ENCODE results near the gene OR10A6.

The OR10A6 gene

DNA sequence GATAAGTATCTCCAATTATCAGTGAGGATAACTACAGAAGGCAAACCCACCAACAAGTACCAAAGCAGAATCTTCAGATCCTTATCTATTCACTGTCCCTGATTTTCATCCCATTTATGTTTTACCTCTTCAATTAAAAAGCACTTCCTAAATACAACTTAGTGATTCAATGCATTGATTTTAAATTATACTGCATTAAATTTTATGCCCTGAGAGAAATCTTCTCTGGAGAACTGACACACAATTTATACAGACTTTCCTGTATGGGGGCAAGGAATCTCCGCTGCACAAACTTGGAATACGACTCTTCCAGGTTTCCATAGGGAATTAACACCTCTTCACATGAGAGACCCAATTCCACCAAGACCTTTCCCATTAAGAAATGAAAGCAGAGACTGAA lies 10.5 kb upstream of the OR10A6 start, which contains the start of gene OR10A3:
Gene OR10A3, minus strand, starts transcription at position 101 of the 400 bp plus-strand sequence. CDS start 2,188 bp downstream, outside the sequence.
- Histone ChIP-seq H3K27me3 (ENCODE audit: control insufficient read depth, insufficient read depth, low read length) (no peaks in the 10 kb centered on the region), H3K9me3 (ENCODE audit: control insufficient read depth, low read length) (no peaks in the 10 kb centered on the region), H3K4me3 (ENCODE audit: low read depth, low read length) (no peak within 1 kb of the TSS), H3K79me2 (no peaks in the 10 kb centered on the region), H3K9ac (no peak within 1 kb of the TSS), H3K4me1 (no peaks in the 10 kb centered on the region), H3K36me3 (ENCODE audit: control insufficient read depth, insufficient read depth, low read length) (no peaks in the 10 kb centered on the region), H3K27ac (no peak within 1 kb of the TSS), H3K4me2 (ENCODE audit: low read length) (no peak within 1 kb of the TSS), H2AFZ (no peak within 1 kb of the TSS)
- TF ChIP-seq, protein P1, sequence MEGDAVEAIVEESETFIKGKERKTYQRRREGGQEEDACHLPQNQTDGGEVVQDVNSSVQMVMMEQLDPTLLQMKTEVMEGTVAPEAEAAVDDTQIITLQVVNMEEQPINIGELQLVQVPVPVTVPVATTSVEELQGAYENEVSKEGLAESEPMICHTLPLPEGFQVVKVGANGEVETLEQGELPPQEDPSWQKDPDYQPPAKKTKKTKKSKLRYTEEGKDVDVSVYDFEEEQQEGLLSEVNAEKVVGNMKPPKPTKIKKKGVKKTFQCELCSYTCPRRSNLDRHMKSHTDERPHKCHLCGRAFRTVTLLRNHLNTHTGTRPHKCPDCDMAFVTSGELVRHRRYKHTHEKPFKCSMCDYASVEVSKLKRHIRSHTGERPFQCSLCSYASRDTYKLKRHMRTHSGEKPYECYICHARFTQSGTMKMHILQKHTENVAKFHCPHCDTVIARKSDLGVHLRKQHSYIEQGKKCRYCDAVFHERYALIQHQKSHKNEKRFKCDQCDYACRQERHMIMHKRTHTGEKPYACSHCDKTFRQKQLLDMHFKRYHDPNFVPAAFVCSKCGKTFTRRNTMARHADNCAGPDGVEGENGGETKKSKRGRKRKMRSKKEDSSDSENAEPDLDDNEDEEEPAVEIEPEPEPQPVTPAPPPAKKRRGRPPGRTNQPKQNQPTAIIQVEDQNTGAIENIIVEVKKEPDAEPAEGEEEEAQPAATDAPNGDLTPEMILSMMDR (IDR thresholded peaks at IDR 0.05), result no peak

DNA sequence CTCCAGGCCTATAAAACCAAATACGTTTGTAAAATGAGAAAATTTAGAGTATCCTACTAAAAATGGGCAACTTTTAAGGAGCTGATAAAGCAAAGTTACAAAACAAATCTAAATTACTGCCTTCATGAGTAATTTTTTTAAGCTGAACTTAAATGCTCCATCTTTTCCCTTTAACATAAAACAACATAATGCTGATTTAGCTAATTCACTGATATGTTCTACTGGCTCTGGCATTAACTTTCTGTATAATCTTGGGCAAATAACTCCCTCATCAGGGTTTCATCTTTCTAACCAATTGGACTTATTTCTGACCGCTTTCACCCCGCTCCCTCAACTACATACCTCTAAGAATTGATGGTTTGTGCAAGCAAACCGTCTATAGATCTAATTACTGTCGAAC lies 10.1 kb upstream of the OR10A6 start:
- TF ChIP-seq, protein P1 (IDR thresholded peaks at IDR 0.05), result no peak

GRCh38 chr11:7936615-7937014 lies 5.5 kb upstream of the OR10A6 start:
- no peak overlapping the region for H3K4me3 ChIP-seq (ENCODE audit: low read depth, low read length)
- H3K4me2 ChIP-seq (ENCODE audit: low read length), result no peak overlapping the region
- no peak overlapping the region for H2AFZ ChIP-seq
- TF ChIP-seq, protein P1 (IDR thresholded peaks at IDR 0.05), result no peak
- no peaks in the 10 kb centered on the region for H3K9me3 ChIP-seq (ENCODE audit: control insufficient read depth, low read length)
- H3K27ac ChIP-seq, result no peak overlapping the region
- H3K36me3 ChIP-seq (ENCODE audit: control insufficient read depth, insufficient read depth, low read length), result no peaks in the 10 kb centered on the region
- H3K27me3 ChIP-seq (ENCODE audit: control insufficient read depth, insufficient read depth, low read length), result no peaks in the 10 kb centered on the region
- H3K79me2 ChIP-seq, result no peaks in the 10 kb centered on the region
- H3K4me1 ChIP-seq, result no peaks in the 10 kb centered on the region
- H3K9ac ChIP-seq, result no peak overlapping the region

More for the DNA sequence above, 10.1 kb upstream of the OR10A6 start:
- H3K9me3 ChIP-seq (ENCODE audit: control insufficient read depth, low read length), result no peaks in the 10 kb centered on the region
- no peak overlapping the region for H2AFZ ChIP-seq
- no peak overlapping the region for H3K4me3 ChIP-seq (ENCODE audit: low read depth, low read length)
- H3K79me2 ChIP-seq, result no peaks in the 10 kb centered on the region
- H3K9ac ChIP-seq, result no peak overlapping the region
- no peaks in the 10 kb centered on the region for H3K27me3 ChIP-seq (ENCODE audit: control insufficient read depth, insufficient read depth, low read length)
- no peak overlapping the region for H3K27ac ChIP-seq
- H3K36me3 ChIP-seq (ENCODE audit: control insufficient read depth, insufficient read depth, low read length), result no peaks in the 10 kb centered on the region
- H3K4me1 ChIP-seq, result no peaks in the 10 kb centered on the region
- H3K4me2 ChIP-seq (ENCODE audit: low read length), result no peak overlapping the region

DNA sequence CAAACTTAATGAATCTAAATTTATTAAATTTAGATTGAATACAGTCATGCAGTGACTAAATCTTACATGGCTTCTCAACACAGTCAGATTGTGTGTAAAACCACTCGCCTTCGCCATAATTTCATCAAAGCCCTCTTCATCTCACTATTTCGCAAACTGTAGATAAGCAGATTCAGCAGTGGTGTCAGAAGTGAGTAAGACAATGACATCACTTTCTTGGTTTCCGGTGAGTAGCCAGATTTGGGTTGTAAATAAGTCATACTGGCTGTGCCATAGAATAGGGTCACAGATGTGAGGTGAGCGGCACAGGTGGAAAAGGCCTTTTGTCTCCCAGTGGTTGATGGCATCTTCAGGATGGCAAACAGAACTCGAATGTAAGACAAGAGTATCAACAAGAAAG lies 3.4 kb downstream of the OR10A6 start:
- Histone ChIP-seq H3K4me3 (ENCODE audit: low read depth, low read length) (no peak overlapping the region), H3K27me3 (ENCODE audit: control insufficient read depth, insufficient read depth, low read length) (no peaks in the 10 kb centered on the region), H3K4me1 (no peaks in the 10 kb centered on the region), H3K79me2 (no peaks in the 10 kb centered on the region), H2AFZ (no peak overlapping the region), H3K4me2 (ENCODE audit: low read length) (no peak overlapping the region), H3K36me3 (ENCODE audit: control insufficient read depth, insufficient read depth, low read length) (no peaks in the 10 kb centered on the region), H3K9me3 (ENCODE audit: control insufficient read depth, low read length) (no peaks in the 10 kb centered on the region), H3K27ac (no peak overlapping the region), H3K9ac (no peak overlapping the region)
- TF ChIP-seq, protein P1 (IDR thresholded peaks at IDR 0.05), result no peak

GRCh38 chr11:7924536-7924935 lies 6.5 kb downstream of the OR10A6 start:
- Histone ChIP-seq H2AFZ (no peak overlapping the region), H3K27me3 (ENCODE audit: control insufficient read depth, insufficient read depth, low read length) (no peaks in the 10 kb centered on the region), H3K27ac (no peak overlapping the region), H3K79me2 (no peaks in the 10 kb centered on the region), H3K4me1 (no peaks in the 10 kb centered on the region), H3K9ac (no peak overlapping the region), H3K9me3 (ENCODE audit: control insufficient read depth, low read length) (no peaks in the 10 kb centered on the region), H3K4me2 (ENCODE audit: low read length) (no peak overlapping the region), H3K4me3 (ENCODE audit: low read depth, low read length) (no peak overlapping the region), H3K36me3 (ENCODE audit: control insufficient read depth, insufficient read depth, low read length) (no peaks in the 10 kb centered on the region)
- TF ChIP-seq, protein P1 (IDR thresholded peaks at IDR 0.05), result no peak

Measured in parathyroid adenoma (tissue), 2 donors.